Measurements from ENCODE around the gene TSPO. TPM values are rescaled to one million over a fixed set of nuclear protein-coding genes. Genes with fewer than 3 reads are reported as not detected.

TSPO gene
- total and polyA plus RNA-seq, 4 experiments from 2014 or later, result 66.9 to 548 (median 211) TPM

- peaks cover 18% of the 10 kb centered on the region for H3K4me1 ChIP-seq (ENCODE audit: insufficient read depth, low read length)
- Mint-ChIP-seq H3K9me3 (peaks cover 0 to 3% (median 0%) of the 10 kb centered on the region in 8 donors), H3K27ac (peak overlapping the region; percentile 77 to 92 (median 83)), H3K4me3 (peak overlapping the region; percentile 84 to 91 (median 86)), H3K27me3 (no peaks in the 10 kb centered on the region), H3K4me1 (peaks cover 5 to 29% (median 15%) of the 10 kb centered on the region in 4 donors), H3K36me3 (peaks cover 0 to 6% of the 10 kb centered on the region in 2 donors)
- intact Hi-C loops (cut with micrococcal nuclease), result loop anchor here (2.0 to 5.0 kb wide), 2 partner anchors 34 to 40 kb away; partner anchors contain the start of genes BIK and TTLL12
- peak overlapping the region; percentile 61 to 88 for H3K4me3 ChIP-seq (ENCODE audit: low read length in 2 of 2)
- H3K27me3 ChIP-seq (ENCODE audit: insufficient read depth, low read length), result no peaks in the 10 kb centered on the region
- CTCF ChIA-PET (ENCODE audit: partially characterized antibody), result interaction anchor here (1.4 kb wide), 1 partner anchor 35 kb away, joined by 5 read pairs; no protein-coding TSS in a partner anchor
- peak; percentile 59 to 77 (median 62) for DNase-seq
- POLR2A ChIA-PET (ENCODE audit: partially characterized antibody), result interaction anchor here (1.0 to 2.6 kb wide), 4 partner anchors 9 to 35 kb away, joined by 3 to 28 read pairs (median 8); partner anchors contain the start of genes MCAT and TTLL12
- no peaks in the 10 kb centered on the region for H3K36me3 ChIP-seq (ENCODE audit: insufficient read depth, low read length)
- H3K27ac ChIP-seq (ENCODE audit: low read depth, low read length), result peak overlapping the region; percentile 68
- H3K9me3 ChIP-seq (ENCODE audit: control insufficient read depth in 1 of 2, low read length in 2 of 2), result no peaks in the 10 kb centered on the region
These were observed 1.2 kb downstream of the TSPO start for GRCh38 chr22:43152357-43153071.

GRCh38 chr22:43153899-43154298, 2.5 kb downstream of the TSPO start:
- H3K27me3 Mint-ChIP-seq, result no peaks in the 10 kb centered on the region
- no peaks in the 10 kb centered on the region for H3K36me3 ChIP-seq (ENCODE audit: insufficient read depth, low read length)
- peaks cover 7 to 38% (median 15%) of the 10 kb centered on the region in 4 donors for H3K4me1 Mint-ChIP-seq
- peaks cover 23% of the 10 kb centered on the region for H3K4me1 ChIP-seq (ENCODE audit: insufficient read depth, low read length)
- no peak for DNase-seq
- H3K27ac Mint-ChIP-seq, result no peak overlapping the region
- intact Hi-C loops (cut with micrococcal nuclease), result loop anchor here (2.0 to 5.0 kb wide), 2 partner anchors 33 to 42 kb away; partner anchors contain the start of genes BIK and TTLL12
- H3K4me3 Mint-ChIP-seq, result peak overlapping the region in 1 of 8 donors; percentile 52
- peaks cover 0 to 9% of the 10 kb centered on the region in 2 donors for H3K36me3 Mint-ChIP-seq
- no peak overlapping the region for H3K27ac ChIP-seq (ENCODE audit: low read depth, low read length)
- ChIA-PET CTCF (ENCODE audit: partially characterized antibody) (interaction anchor here (0.7 kb wide), 1 partner anchor 76 kb away, joined by 3 read pairs; no protein-coding TSS in a partner anchor), POLR2A (ENCODE audit: partially characterized antibody) (no interaction called here)
- no peak overlapping the region for H3K4me3 ChIP-seq (ENCODE audit: low read length in 2 of 2)
- H3K9me3 ChIP-seq (ENCODE audit: control insufficient read depth in 1 of 2, low read length in 2 of 2), result no peaks in the 10 kb centered on the region
- peaks cover 0 to 3% (median 0%) of the 10 kb centered on the region in 8 donors for H3K9me3 Mint-ChIP-seq
- H3K27me3 ChIP-seq (ENCODE audit: insufficient read depth, low read length), result no peaks in the 10 kb centered on the region

DNA sequence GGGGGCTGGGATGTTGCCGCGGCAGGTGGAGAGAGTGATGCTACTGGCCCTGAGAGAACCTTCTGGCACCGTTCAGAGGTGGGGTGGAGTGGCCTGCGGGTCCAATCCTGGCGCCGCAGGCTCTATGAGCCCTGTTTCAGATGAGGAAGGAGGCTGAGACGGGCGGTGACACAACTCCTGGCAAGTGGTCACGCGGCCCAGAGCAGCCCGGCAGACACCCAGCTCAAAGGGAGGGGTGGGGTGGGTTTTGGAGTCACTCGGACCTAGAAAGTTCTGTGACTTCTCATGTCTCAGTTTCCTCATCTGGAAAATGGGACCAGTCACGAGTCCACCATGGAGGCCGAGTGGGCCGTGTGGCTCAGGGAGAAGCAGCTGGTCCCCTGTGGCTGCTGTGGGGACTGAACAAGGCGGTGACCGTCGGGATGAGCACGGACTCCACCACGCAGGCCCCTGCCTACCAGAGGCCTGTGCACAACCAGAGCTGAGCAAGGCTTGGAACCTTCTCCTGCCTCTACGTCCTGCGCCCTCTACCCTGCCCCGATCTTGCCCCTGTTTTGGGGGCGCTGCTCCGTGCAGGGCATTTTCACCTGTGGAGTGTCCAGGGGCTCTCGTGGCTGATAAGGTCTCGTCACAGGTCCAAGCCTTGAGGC, 3.7 kb downstream of the TSPO start:
- POLR2A ChIA-PET (ENCODE audit: partially characterized antibody), result no interaction called here

GRCh38 chr22:43155789-43156188, 4.4 kb downstream of the TSPO start:
- no peak for DNase-seq
- Histone ChIP-seq H3K27me3 (ENCODE audit: insufficient read depth, low read length) (no peaks in the 10 kb centered on the region), H3K9me3 (ENCODE audit: control insufficient read depth in 1 of 2, low read length in 2 of 2) (no peaks in the 10 kb centered on the region), H3K4me1 (ENCODE audit: insufficient read depth, low read length) (peaks cover 20% of the 10 kb centered on the region), H3K4me3 (ENCODE audit: low read length in 2 of 2) (no peak overlapping the region), H3K36me3 (ENCODE audit: insufficient read depth, low read length) (no peaks in the 10 kb centered on the region), H3K27ac (ENCODE audit: low read depth, low read length) (no peak overlapping the region)
- POLR2A ChIA-PET (ENCODE audit: partially characterized antibody), result no interaction called here
- peak overlapping the region in 1 of 7 donors; percentile 36 for H3K27ac Mint-ChIP-seq
- H3K4me3 Mint-ChIP-seq, result no peak overlapping the region
- no peaks in the 10 kb centered on the region for H3K27me3 Mint-ChIP-seq
- H3K36me3 Mint-ChIP-seq, result peaks cover 4 to 13% of the 10 kb centered on the region in 2 donors
- H3K4me1 Mint-ChIP-seq, result peaks cover 6 to 35% (median 15%) of the 10 kb centered on the region in 4 donors
- CTCF ChIA-PET (ENCODE audit: partially characterized antibody), result no interaction called here
- peaks cover 0 to 3% (median 0%) of the 10 kb centered on the region in 8 donors for H3K9me3 Mint-ChIP-seq
- intact Hi-C loops (cut with micrococcal nuclease), result no loop called here

More for the DNA sequence above, 3.7 kb downstream of the TSPO start:
- H3K27me3 ChIP-seq (ENCODE audit: insufficient read depth, low read length), result no peaks in the 10 kb centered on the region
- Mint-ChIP-seq H3K9me3 (peaks cover 0 to 3% (median 0%) of the 10 kb centered on the region in 8 donors), H3K27ac (peak overlapping the region in 2 of 7 donors; percentile 36 to 57), H3K4me1 (peaks cover 7 to 38% (median 15%) of the 10 kb centered on the region in 4 donors), H3K36me3 (peaks cover 0 to 9% of the 10 kb centered on the region in 2 donors), H3K27me3 (no peaks in the 10 kb centered on the region), H3K4me3 (no peak overlapping the region)
- no peak for DNase-seq
- no peaks in the 10 kb centered on the region for H3K36me3 ChIP-seq (ENCODE audit: insufficient read depth, low read length)
- no peak overlapping the region for H3K27ac ChIP-seq (ENCODE audit: low read depth, low read length)
- intact Hi-C loops (cut with micrococcal nuclease), result loop anchor here (5.0 kb wide), 1 partner anchor 43 kb away; the partner anchor contains the start of gene BIK
- H3K9me3 ChIP-seq (ENCODE audit: control insufficient read depth in 1 of 2, low read length in 2 of 2), result no peaks in the 10 kb centered on the region
- H3K4me3 ChIP-seq (ENCODE audit: low read length in 2 of 2), result no peak overlapping the region
- peaks cover 23% of the 10 kb centered on the region for H3K4me1 ChIP-seq (ENCODE audit: insufficient read depth, low read length)
- CTCF ChIA-PET (ENCODE audit: partially characterized antibody), result no interaction called here

- Histone ChIP-seq H3K4me1 (ENCODE audit: insufficient read depth, low read length) (peaks cover 16% of the 10 kb centered on the region), H3K4me3 (ENCODE audit: low read length in 2 of 2) (no peak overlapping the region), H3K27me3 (ENCODE audit: insufficient read depth, low read length) (no peaks in the 10 kb centered on the region), H3K36me3 (ENCODE audit: insufficient read depth, low read length) (no peaks in the 10 kb centered on the region), H3K27ac (ENCODE audit: low read depth, low read length) (no peak overlapping the region), H3K9me3 (ENCODE audit: control insufficient read depth in 1 of 2, low read length in 2 of 2) (no peaks in the 10 kb centered on the region)
- H3K9me3 Mint-ChIP-seq, result peaks cover 0 to 2% (median 0%) of the 10 kb centered on the region in 8 donors
- CTCF ChIA-PET (ENCODE audit: partially characterized antibody), result no interaction called here
- intact Hi-C loops (cut with micrococcal nuclease), result no loop called here
- peaks cover 4 to 15% of the 10 kb centered on the region in 2 donors for H3K36me3 Mint-ChIP-seq
- H3K4me3 Mint-ChIP-seq, result no peak overlapping the region
- H3K27me3 Mint-ChIP-seq, result no peaks in the 10 kb centered on the region
- no peak for DNase-seq
- peaks cover 6 to 32% (median 12%) of the 10 kb centered on the region in 4 donors for H3K4me1 Mint-ChIP-seq
- POLR2A ChIA-PET (ENCODE audit: partially characterized antibody), result interaction anchor here (0.9 kb wide), 1 partner anchor 31 kb away, joined by 3 read pairs; no protein-coding TSS in a partner anchor
- no peak overlapping the region for H3K27ac Mint-ChIP-seq
These were observed 5.1 kb downstream of the TSPO start for GRCh38 chr22:43156413-43156812.

DNA sequence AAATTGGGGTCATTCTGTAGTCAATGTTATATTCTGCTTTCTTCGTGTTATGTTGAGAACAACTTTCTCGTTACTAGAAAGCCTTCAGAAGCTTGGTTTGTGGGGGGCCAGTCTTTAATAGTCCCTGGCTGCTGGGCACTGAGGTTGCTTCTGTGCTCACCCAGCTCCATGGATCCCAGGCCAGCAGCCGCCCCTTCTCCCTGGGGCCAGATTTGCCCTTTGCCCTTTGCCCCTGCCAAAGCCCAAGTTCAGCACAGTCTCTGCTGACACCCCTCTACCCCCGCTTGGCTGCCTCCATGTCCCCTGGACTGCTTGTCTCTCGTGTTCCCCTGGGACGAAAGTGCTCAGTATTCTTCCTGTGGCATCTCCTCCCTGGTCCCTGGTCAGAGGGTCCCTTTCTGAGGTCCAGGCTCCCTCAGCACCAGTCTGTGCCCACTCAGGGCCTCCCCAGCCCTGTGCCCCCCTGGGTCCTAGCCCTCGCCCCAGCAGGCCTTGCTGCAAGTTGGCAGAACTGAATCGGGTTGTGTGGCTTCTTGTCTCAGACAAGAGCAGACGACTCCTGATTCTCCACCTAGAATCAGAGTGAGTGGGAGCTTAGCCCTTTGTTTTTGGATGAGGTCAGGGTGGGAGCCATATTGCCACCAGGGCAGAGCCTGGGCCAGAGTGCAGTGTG, 6.7 kb downstream of the TSPO start:
- no peaks in the 10 kb centered on the region for H3K27me3 Mint-ChIP-seq
- peaks cover 4 to 15% of the 10 kb centered on the region in 2 donors for H3K36me3 Mint-ChIP-seq
- Histone ChIP-seq H3K4me3 (ENCODE audit: low read length in 2 of 2) (no peak overlapping the region), H3K27ac (ENCODE audit: low read depth, low read length) (no peak overlapping the region), H3K4me1 (ENCODE audit: insufficient read depth, low read length) (peaks cover 6% of the 10 kb centered on the region), H3K9me3 (ENCODE audit: control insufficient read depth in 1 of 2, low read length in 2 of 2) (no peaks in the 10 kb centered on the region), H3K27me3 (ENCODE audit: insufficient read depth, low read length) (no peaks in the 10 kb centered on the region), H3K36me3 (ENCODE audit: insufficient read depth, low read length) (no peaks in the 10 kb centered on the region)
- no peak overlapping the region for H3K4me3 Mint-ChIP-seq
- peaks cover under 1 to 24% (median 5%) of the 10 kb centered on the region in 4 donors for H3K4me1 Mint-ChIP-seq
- intact Hi-C loops (cut with micrococcal nuclease), result no loop called here
- peak overlapping the region in 2 of 7 donors; percentile 30 to 36 for H3K27ac Mint-ChIP-seq
- ChIA-PET POLR2A (ENCODE audit: partially characterized antibody) (no interaction called here), CTCF (ENCODE audit: partially characterized antibody) (no interaction called here)
- peaks cover 0 to under 1% (median 0%) of the 10 kb centered on the region in 8 donors for H3K9me3 Mint-ChIP-seq
- DNase-seq, result no peak
